Activated gamma-delta T cell treated with Interleukin-2 at 50 U/mL for 16 hours (primary cell): ENCODE data around the gene C5orf15.

Experiments used
- DNase-seq: peaks from one replicate; pipeline ENCODE4 v3.0.0-alpha.2; 2020

Gene C5orf15

GRCh38 chr5:133935667-133935940 lies 32.8 kb downstream of the C5orf15 start:
- no peak for DNase-seq

- no peak for DNase-seq
Observed at GRCh38 chr5:133934822-133935666, 33.4 kb downstream of the C5orf15 start.

GRCh38 chr5:133934311-133934710 lies 34.1 kb downstream of the C5orf15 start:
- no peak for DNase-seq

GRCh38 chr5:133933670-133934295 lies 34.6 kb downstream of the C5orf15 start:
- no peak for DNase-seq

- no peak for DNase-seq
Observed at GRCh38 chr5:133933169-133933509, 35.3 kb downstream of the C5orf15 start.

GRCh38 chr5:133932441-133933168 lies 35.8 kb downstream of the C5orf15 start:
- no peak for DNase-seq

- DNase-seq = no peak
Observed at GRCh38 chr5:133931546-133931945, 36.9 kb downstream of the C5orf15 start.

GRCh38 chr5:133930813-133931090 lies 37.7 kb downstream of the C5orf15 start:
- no peak for DNase-seq

GRCh38 chr5:133930061-133930812 lies 38.2 kb downstream of the C5orf15 start:
- peak; percentile 14 for DNase-seq

- no peak for DNase-seq
Observed at GRCh38 chr5:133928587-133929393, 39.6 kb downstream of the C5orf15 start.

- no peak for DNase-seq
Observed at GRCh38 chr5:133927300-133928180, 40.9 kb downstream of the C5orf15 start.

- DNase-seq = no peak
Observed at GRCh38 chr5:133926489-133927299, 41.7 kb downstream of the C5orf15 start.

GRCh38 chr5:133925866-133926488 lies 42.4 kb downstream of the C5orf15 start:
- DNase-seq = no peak

- no peak for DNase-seq
Observed at GRCh38 chr5:133925269-133925668, 43.2 kb downstream of the C5orf15 start.

GRCh38 chr5:133924221-133924920 lies 44.1 kb downstream of the C5orf15 start:
- no peak for DNase-seq

- DNase-seq = no peak
Observed at GRCh38 chr5:133921979-133922378, 46.4 kb downstream of the C5orf15 start.

- no peak for DNase-seq
Observed at GRCh38 chr5:133921069-133921468, 47.4 kb downstream of the C5orf15 start.

- no peak for DNase-seq
Observed at GRCh38 chr5:133919148-133920136, 49.0 kb downstream of the C5orf15 start.
